Neural cell (in vitro differentiated cells): ENCODE results near the gene CDK5RAP2.

Source experiments
- EZH2 ChIP-seq: fragments of 200-600, 300-800 bp; shearing (Covaris generic), sonication (generic); IDR thresholded peaks from 2 replicates; pipeline ENCODE4 v1.6.1; 2014; ENCODE audit warnings: antibody characterized with exemption, low read length, borderline replicate concordance, mild to moderate bottlenecking; ENCODE audit not compliant: insufficient read depth, poor library complexity, severe bottlenecking
- MXI1 ChIP-seq: fragments of 450-650 bp; conservative IDR thresholded peaks from 2 replicates; pipeline ENCODE4 v1.6.1; 2014; ENCODE audit warnings: antibody characterized with exemption, mild to moderate bottlenecking; ENCODE audit not compliant: poor library complexity, severe bottlenecking
- POLR2AphosphoS5 ChIP-seq: IDR thresholded peaks from 2 replicates; pipeline ENCODE4 v1.6.1; 2012
- SMC3 ChIP-seq: fragments of 450-650 bp; conservative IDR thresholded peaks from 2 replicates; pipeline ENCODE4 v1.6.1; 2014; ENCODE audit warnings: antibody characterized with exemption, mild to moderate bottlenecking, moderate library complexity; ENCODE audit not compliant: poor library complexity
- TF ChIP-seq, protein P1 (sequence below): fragments of 450-650 bp; IDR thresholded peaks from 2 replicates; pipeline ENCODE4 v1.5.1; 2014; ENCODE audit warnings: antibody characterized with exemption, mild to moderate bottlenecking, moderate library complexity; ENCODE audit not compliant: poor library complexity, severe bottlenecking
- TF ChIP-seq, protein P2 (sequence below): IDR thresholded peaks from 2 replicates; pipeline ENCODE4 v1.6.1; 2012; ENCODE audit warnings: borderline replicate concordance

DNA sequence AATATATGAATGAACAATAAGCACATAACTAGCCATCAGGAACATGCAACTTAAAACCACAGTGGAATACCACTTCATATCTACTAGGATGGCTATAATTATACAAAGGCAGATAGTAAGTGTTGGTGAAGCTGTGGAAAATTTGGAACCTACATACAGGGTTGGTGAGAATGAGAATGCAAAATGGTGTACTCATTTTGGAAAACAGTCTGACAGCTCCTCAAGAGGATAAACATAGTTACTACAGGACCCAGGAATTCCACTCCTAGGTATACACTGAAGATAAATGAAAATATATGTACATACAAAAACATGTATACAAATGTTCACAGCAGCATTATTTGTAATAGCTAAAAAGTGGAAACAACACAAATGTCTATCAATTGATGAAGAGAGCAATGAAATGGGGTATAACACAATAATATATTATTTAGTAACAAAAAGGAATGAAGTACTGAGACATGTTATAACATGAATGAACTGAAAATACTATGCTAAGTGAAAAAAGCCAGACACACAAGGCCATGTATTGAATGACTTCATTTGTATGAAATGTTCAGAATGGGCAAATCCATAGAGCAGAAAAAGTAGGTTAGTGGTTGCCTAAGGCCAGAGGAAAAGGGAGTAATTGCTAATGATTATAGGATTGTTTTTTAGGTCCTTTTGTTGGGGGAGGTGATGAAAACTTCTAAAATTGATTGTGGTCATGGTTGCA, 31.2 kb upstream of the CDK5RAP2 start:
- no peak for TF ChIP-seq POLR2AphosphoS5
- TF ChIP-seq, protein P1, sequence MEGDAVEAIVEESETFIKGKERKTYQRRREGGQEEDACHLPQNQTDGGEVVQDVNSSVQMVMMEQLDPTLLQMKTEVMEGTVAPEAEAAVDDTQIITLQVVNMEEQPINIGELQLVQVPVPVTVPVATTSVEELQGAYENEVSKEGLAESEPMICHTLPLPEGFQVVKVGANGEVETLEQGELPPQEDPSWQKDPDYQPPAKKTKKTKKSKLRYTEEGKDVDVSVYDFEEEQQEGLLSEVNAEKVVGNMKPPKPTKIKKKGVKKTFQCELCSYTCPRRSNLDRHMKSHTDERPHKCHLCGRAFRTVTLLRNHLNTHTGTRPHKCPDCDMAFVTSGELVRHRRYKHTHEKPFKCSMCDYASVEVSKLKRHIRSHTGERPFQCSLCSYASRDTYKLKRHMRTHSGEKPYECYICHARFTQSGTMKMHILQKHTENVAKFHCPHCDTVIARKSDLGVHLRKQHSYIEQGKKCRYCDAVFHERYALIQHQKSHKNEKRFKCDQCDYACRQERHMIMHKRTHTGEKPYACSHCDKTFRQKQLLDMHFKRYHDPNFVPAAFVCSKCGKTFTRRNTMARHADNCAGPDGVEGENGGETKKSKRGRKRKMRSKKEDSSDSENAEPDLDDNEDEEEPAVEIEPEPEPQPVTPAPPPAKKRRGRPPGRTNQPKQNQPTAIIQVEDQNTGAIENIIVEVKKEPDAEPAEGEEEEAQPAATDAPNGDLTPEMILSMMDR: peak; percentile 17
- no peak for TF ChIP-seq SMC3
- TF ChIP-seq EZH2: no peak
- TF ChIP-seq, protein P2, sequence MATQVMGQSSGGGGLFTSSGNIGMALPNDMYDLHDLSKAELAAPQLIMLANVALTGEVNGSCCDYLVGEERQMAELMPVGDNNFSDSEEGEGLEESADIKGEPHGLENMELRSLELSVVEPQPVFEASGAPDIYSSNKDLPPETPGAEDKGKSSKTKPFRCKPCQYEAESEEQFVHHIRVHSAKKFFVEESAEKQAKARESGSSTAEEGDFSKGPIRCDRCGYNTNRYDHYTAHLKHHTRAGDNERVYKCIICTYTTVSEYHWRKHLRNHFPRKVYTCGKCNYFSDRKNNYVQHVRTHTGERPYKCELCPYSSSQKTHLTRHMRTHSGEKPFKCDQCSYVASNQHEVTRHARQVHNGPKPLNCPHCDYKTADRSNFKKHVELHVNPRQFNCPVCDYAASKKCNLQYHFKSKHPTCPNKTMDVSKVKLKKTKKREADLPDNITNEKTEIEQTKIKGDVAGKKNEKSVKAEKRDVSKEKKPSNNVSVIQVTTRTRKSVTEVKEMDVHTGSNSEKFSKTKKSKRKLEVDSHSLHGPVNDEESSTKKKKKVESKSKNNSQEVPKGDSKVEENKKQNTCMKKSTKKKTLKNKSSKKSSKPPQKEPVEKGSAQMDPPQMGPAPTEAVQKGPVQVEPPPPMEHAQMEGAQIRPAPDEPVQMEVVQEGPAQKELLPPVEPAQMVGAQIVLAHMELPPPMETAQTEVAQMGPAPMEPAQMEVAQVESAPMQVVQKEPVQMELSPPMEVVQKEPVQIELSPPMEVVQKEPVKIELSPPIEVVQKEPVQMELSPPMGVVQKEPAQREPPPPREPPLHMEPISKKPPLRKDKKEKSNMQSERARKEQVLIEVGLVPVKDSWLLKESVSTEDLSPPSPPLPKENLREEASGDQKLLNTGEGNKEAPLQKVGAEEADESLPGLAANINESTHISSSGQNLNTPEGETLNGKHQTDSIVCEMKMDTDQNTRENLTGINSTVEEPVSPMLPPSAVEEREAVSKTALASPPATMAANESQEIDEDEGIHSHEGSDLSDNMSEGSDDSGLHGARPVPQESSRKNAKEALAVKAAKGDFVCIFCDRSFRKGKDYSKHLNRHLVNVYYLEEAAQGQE: no peak
- TF ChIP-seq MXI1: no peak
